CD4-positive, alpha-beta memory T cell (primary cell): ENCODE measurements around the gene FARP2. TPM values are rescaled to one million over a fixed set of nuclear protein-coding genes. Genes with fewer than 3 reads are reported as not detected.

Experiments used
- CTCF ChIA-PET: fragments of 350-600 bp; sonication (Branson Sonifier 250); formaldehyde crosslinking; loops from one replicate; lab custom pipeline; 2021; ENCODE audit warnings: inconsistent platforms; ENCODE audit not compliant: partially characterized antibody; lab: Charles Lee
- POLR2A ChIA-PET: fragments of 350-600 bp; sonication (Branson Sonifier 250); formaldehyde crosslinking; loops from one replicate; lab custom pipeline; 2021; ENCODE audit not compliant: partially characterized antibody; lab: Charles Lee
- DNase-seq, 5 donors: peaks; one replicate each; pipeline versions ENCODE4 v3.0.0 to v3.0.0-alpha.2; 2020 to 2022; ENCODE audit warnings: mixed read lengths in 1 of 5
- H3K27ac ChIP-seq: one replicate; pipeline ENCODE4 v1.7.0; 2013; ENCODE audit warnings: low read depth, low read length
- H3K27me3 ChIP-seq: 2 replicates; pipeline ENCODE4 v1.7.0; 2013; ENCODE audit warnings: mild to moderate bottlenecking, low read length, moderate library complexity; ENCODE audit not compliant: insufficient read depth
- H3K36me3 ChIP-seq: 2 replicates; pipeline ENCODE4 v1.7.0; 2013; ENCODE audit warnings: mild to moderate bottlenecking, low read length, moderate library complexity; ENCODE audit not compliant: insufficient read depth
- H3K4me1 ChIP-seq: 2 replicates; pipeline ENCODE4 v1.7.0; 2013; ENCODE audit warnings: mild to moderate bottlenecking, low read length, moderate library complexity; ENCODE audit not compliant: insufficient read depth
- H3K4me3 ChIP-seq, 2 donors: one replicate each; pipeline ENCODE4 v1.7.0; 2013; ENCODE audit warnings: low read length in 2 of 2, mild to moderate bottlenecking in 1 of 2
- H3K9me3 ChIP-seq, 2 donors: one replicate each; pipeline ENCODE4 v1.7.0; 2013; ENCODE audit warnings: low read length in 2 of 2, control low read depth in 1 of 2; ENCODE audit not compliant: control insufficient read depth in 1 of 2
- H3K27ac Mint-ChIP-seq, 7 donors: one replicate each; pipeline ENCODE4 v1.8.0; 2020 to 2021; ENCODE audit warnings: mixed read lengths in 7 of 7, mild to moderate bottlenecking in 6 of 7, inconsistent platforms in 3 of 7, moderate library complexity in 3 of 7
- H3K27me3 Mint-ChIP-seq, 2 donors: one replicate each; pipeline ENCODE4 v1.8.0; 2020 to 2021; ENCODE audit warnings: mixed read lengths in 2 of 2
- H3K36me3 Mint-ChIP-seq, 2 donors: one replicate each; pipeline ENCODE4 v1.8.0; 2020 to 2021; ENCODE audit warnings: mixed read lengths in 2 of 2, inconsistent platforms in 1 of 2, mild to moderate bottlenecking in 1 of 2
- H3K4me1 Mint-ChIP-seq, 4 donors: one replicate each; pipeline ENCODE4 v1.8.0; 2020 to 2021; ENCODE audit warnings: mixed read lengths in 4 of 4, mild to moderate bottlenecking in 1 of 4
- H3K4me3 Mint-ChIP-seq, 8 donors: one replicate each; pipeline ENCODE4 v1.8.0; 2020 to 2021; ENCODE audit warnings: mixed read lengths in 8 of 8, mild to moderate bottlenecking in 7 of 8, moderate library complexity in 6 of 8, inconsistent platforms in 3 of 8
- H3K9me3 Mint-ChIP-seq, 8 donors: one replicate each; pipeline ENCODE4 v1.8.0; 2020 to 2021; ENCODE audit warnings: mixed read lengths in 8 of 8, mild to moderate bottlenecking in 5 of 8, inconsistent platforms in 3 of 8, moderate library complexity in 1 of 8
- intact Hi-C: fragments of 100-400 bp; cut with micrococcal nuclease; formaldehyde crosslinking; loops from one replicate; pipeline ENCODE4 v1.15.1; 2023
- polyA plus RNA-seq, 2 donors: library from polyadenylated mRNA; unstranded; fragments of 300-500 nt; fragmentation: Illumina TruSeq; gene quantifications; one replicate each; pipeline ENCODE4 v1.2.3, GENCODE V29; 2021
- total RNA-seq, 2 experiments: library from RNA; stranded (reverse); gene quantifications; one replicate each; pipeline ENCODE4 v1.2.3, GENCODE V29; 2021

Gene FARP2
- total and polyA plus RNA-seq, 4 experiments from 2014 or later = 3.9 to 21.8 (median 11.4) TPM

- CTCF ChIA-PET = no interaction called here
- Histone ChIP-seq H3K36me3 (no peaks in the 10 kb centered on the region), H3K27ac (no peak overlapping the region), H3K4me1 (peaks cover 76% of the 10 kb centered on the region), H3K9me3 (no peaks in the 10 kb centered on the region), H3K27me3 (no peaks in the 10 kb centered on the region), H3K4me3 (no peak overlapping the region)
- POLR2A ChIA-PET = interaction anchor here (1.1 to 1.9 kb wide), 2 partner anchors 10 to 13 kb away, joined by 3 to 4 read pairs; no protein-coding TSS in a partner anchor
- Mint-ChIP-seq H3K27me3 (peaks cover 0 to 1% of the 10 kb centered on the region in 2 donors), H3K27ac (peak overlapping the region in 6 of 7 donors; percentile 4 to 87 (median 57)), H3K9me3 (no peaks in the 10 kb centered on the region), H3K36me3 (peaks cover 5 to 25% of the 10 kb centered on the region in 2 donors), H3K4me1 (peaks cover 57 to 88% (median 71%) of the 10 kb centered on the region in 4 donors), H3K4me3 (peak overlapping the region in 2 of 8 donors; percentile 5 to 47)
- intact Hi-C loops = loop anchor here (10.0 kb wide), 2 partner anchors 323 to 747 kb away; partner anchors contain the start of genes ATG4B, DUSP28, RNPEPL1 and THAP4
- no peak for DNase-seq
Measured at GRCh38 chr2:241312082-241312481, 44.0 kb upstream of the FARP2 start.

GRCh38 chr2:241313543-241314095, 42.5 kb upstream of the FARP2 start:
- H3K4me1 ChIP-seq = peaks cover 82% of the 10 kb centered on the region
- H3K27me3 Mint-ChIP-seq = peaks cover 0 to 1% of the 10 kb centered on the region in 2 donors
- H3K27ac Mint-ChIP-seq = peak overlapping the region in 5 of 7 donors; percentile 38 to 99 (median 80)

GRCh38 chr2:241314226-241315092, 41.6 kb upstream of the FARP2 start:
- H3K9me3 ChIP-seq = no peaks in the 10 kb centered on the region
- H3K4me1 Mint-ChIP-seq = peaks cover 55 to 92% (median 71%) of the 10 kb centered on the region in 4 donors
- H3K36me3 Mint-ChIP-seq = peaks cover 2 to 32% of the 10 kb centered on the region in 2 donors
- peaks cover 82% of the 10 kb centered on the region for H3K4me1 ChIP-seq
- peaks cover 0 to 1% of the 10 kb centered on the region in 2 donors for H3K27me3 Mint-ChIP-seq
- H3K36me3 ChIP-seq = no peaks in the 10 kb centered on the region
- peak overlapping the region; percentile 81 to 87 for H3K4me3 ChIP-seq
- DNase-seq = no peak
- intact Hi-C loops = loop anchor here (1.0 to 10.0 kb wide), 12 partner anchors 16 to 750 kb away; partner anchors contain the start of genes ATG4B, DUSP28, FARP2 and MTERF4
- peak overlapping the region; percentile 93 to 100 (median 99) for H3K27ac Mint-ChIP-seq
- POLR2A ChIA-PET = interaction anchor here (0.6 to 4.1 kb wide), 28 partner anchors 9 to 749 kb away, joined by 3 to 46 read pairs (median 4); partner anchors contain the start of genes ATG4B, CAPN10, D2HGDH and DTYMK
- peak overlapping the region; percentile 96 for H3K27ac ChIP-seq
- H3K4me3 Mint-ChIP-seq = peak overlapping the region; percentile 84 to 99 (median 94)
- CTCF ChIA-PET = interaction anchor here (0.6 to 3.2 kb wide), 7 partner anchors 9 to 214 kb away, joined by 3 to 14 read pairs (median 4); no protein-coding TSS in a partner anchor
- no peaks in the 10 kb centered on the region for H3K9me3 Mint-ChIP-seq
- H3K27me3 ChIP-seq = no peaks in the 10 kb centered on the region

More at GRCh38 chr2:241313543-241314095, 42.5 kb upstream of the FARP2 start:
- ChIA-PET POLR2A (interaction anchor here (1.2 to 4.1 kb wide), 7 partner anchors 10 to 324 kb away, joined by 3 to 46 read pairs (median 12); partner anchors contain the start of genes ATG4B and THAP4), CTCF (interaction anchor here (1.2 to 3.2 kb wide), 4 partner anchors 8 to 213 kb away, joined by 4 to 14 read pairs (median 4); no protein-coding TSS in a partner anchor)
- Mint-ChIP-seq H3K4me3 (peak overlapping the region; percentile 46 to 99 (median 90)), H3K9me3 (no peaks in the 10 kb centered on the region), H3K36me3 (peaks cover 8 to 34% of the 10 kb centered on the region in 2 donors), H3K4me1 (peaks cover 57 to 92% (median 73%) of the 10 kb centered on the region in 4 donors)
- Histone ChIP-seq H3K9me3 (no peaks in the 10 kb centered on the region), H3K4me3 (no peak overlapping the region), H3K27me3 (no peaks in the 10 kb centered on the region), H3K36me3 (no peaks in the 10 kb centered on the region), H3K27ac (peak overlapping the region; percentile 96)
- DNase-seq = no peak
- intact Hi-C loops = loop anchor here (2.0 to 10.0 kb wide), 4 partner anchors 15 to 749 kb away; partner anchors contain the start of genes ATG4B, DUSP28, MTERF4 and RNPEPL1

- ChIA-PET CTCF (interaction anchor here (0.6 to 3.2 kb wide), 6 partner anchors 9 to 215 kb away, joined by 3 to 14 read pairs (median 4); no protein-coding TSS in a partner anchor), POLR2A (interaction anchor here (0.6 to 4.1 kb wide), 31 partner anchors 8 to 750 kb away, joined by 3 to 46 read pairs (median 4); partner anchors contain the start of genes ATG4B, CAPN10, D2HGDH and DTYMK)
- Histone ChIP-seq H3K4me1 (peaks cover 82% of the 10 kb centered on the region), H3K9me3 (no peaks in the 10 kb centered on the region), H3K36me3 (no peaks in the 10 kb centered on the region), H3K27me3 (no peaks in the 10 kb centered on the region), H3K27ac (peak within 1 kb of the TSS; percentile 96), H3K4me3 (peak within 1 kb of the TSS; percentile 87)
- H3K4me1 Mint-ChIP-seq = peaks cover 54 to 92% (median 70%) of the 10 kb centered on the region in 4 donors
- H3K4me3 Mint-ChIP-seq = peak within 1 kb of the TSS; percentile 94 to 100 (median 98)
- H3K9me3 Mint-ChIP-seq = no peaks in the 10 kb centered on the region
- intact Hi-C loops = loop anchor here (1.0 to 10.0 kb wide), 12 partner anchors 16 to 750 kb away; partner anchors contain the start of genes ATG4B, DUSP28, FARP2 and MTERF4
- DNase-seq = peak; percentile 100
- peak within 1 kb of the TSS; percentile 98 to 100 (median 99) for H3K27ac Mint-ChIP-seq
- peaks cover 0 to 1% of the 10 kb centered on the region in 2 donors for H3K27me3 Mint-ChIP-seq
- peaks cover 2 to 35% of the 10 kb centered on the region in 2 donors for H3K36me3 Mint-ChIP-seq
Measured at GRCh38 chr2:241315093-241315878, 40.8 kb upstream of the FARP2 start, which contains the start of gene HDLBP. TSS of gene HDLBP (minus strand) at chr2:241315672. CDS start at chr2:241266869, 48,803 bp downstream.

- Histone ChIP-seq H3K9me3 (no peaks in the 10 kb centered on the region), H3K27me3 (no peaks in the 10 kb centered on the region), H3K4me3 (peak within 1 kb of the TSS; percentile 87), H3K4me1 (peaks cover 82% of the 10 kb centered on the region), H3K36me3 (no peaks in the 10 kb centered on the region), H3K27ac (peak within 1 kb of the TSS; percentile 96)
- Mint-ChIP-seq H3K4me1 (peaks cover 52 to 92% (median 69%) of the 10 kb centered on the region in 4 donors), H3K4me3 (peak within 1 kb of the TSS; percentile 94 to 100 (median 98)), H3K27me3 (peaks cover 0 to 1% of the 10 kb centered on the region in 2 donors), H3K27ac (peak within 1 kb of the TSS; percentile 98 to 100 (median 99)), H3K36me3 (peaks cover 2 to 41% of the 10 kb centered on the region in 2 donors), H3K9me3 (no peaks in the 10 kb centered on the region)
- intact Hi-C loops = loop anchor here (1.0 to 10.0 kb wide), 12 partner anchors 17 to 751 kb away; partner anchors contain the start of genes ATG4B, DUSP28, FARP2 and MTERF4
- DNase-seq = peak; percentile 86 to 92 (median 89)
- POLR2A ChIA-PET = interaction anchor here (0.7 to 4.1 kb wide), 27 partner anchors 10 to 755 kb away, joined by 3 to 46 read pairs (median 4); partner anchors contain the start of genes ATG4B, CAPN10, D2HGDH and DTYMK
- CTCF ChIA-PET = interaction anchor here (2.4 to 3.2 kb wide), 2 partner anchors 17 to 216 kb away, joined by 5 to 14 read pairs; no protein-coding TSS in a partner anchor
Measured at GRCh38 chr2:241315879-241316631, 40.0 kb upstream of the FARP2 start, which contains the start of gene SEPTIN2. TSS of gene SEPTIN2 (plus strand) at chr2:241315925. CDS start at chr2:241324233, 8,308 bp downstream.
